ENCODE results near the gene STAU1. TPM values are rescaled to one million over a fixed set of nuclear protein-coding genes. Genes with fewer than 3 reads are reported as not detected.

The STAU1 gene
- total RNA-seq, 2 experiments from 2014 or later, result 61.4 to 65.8 TPM

DNA sequence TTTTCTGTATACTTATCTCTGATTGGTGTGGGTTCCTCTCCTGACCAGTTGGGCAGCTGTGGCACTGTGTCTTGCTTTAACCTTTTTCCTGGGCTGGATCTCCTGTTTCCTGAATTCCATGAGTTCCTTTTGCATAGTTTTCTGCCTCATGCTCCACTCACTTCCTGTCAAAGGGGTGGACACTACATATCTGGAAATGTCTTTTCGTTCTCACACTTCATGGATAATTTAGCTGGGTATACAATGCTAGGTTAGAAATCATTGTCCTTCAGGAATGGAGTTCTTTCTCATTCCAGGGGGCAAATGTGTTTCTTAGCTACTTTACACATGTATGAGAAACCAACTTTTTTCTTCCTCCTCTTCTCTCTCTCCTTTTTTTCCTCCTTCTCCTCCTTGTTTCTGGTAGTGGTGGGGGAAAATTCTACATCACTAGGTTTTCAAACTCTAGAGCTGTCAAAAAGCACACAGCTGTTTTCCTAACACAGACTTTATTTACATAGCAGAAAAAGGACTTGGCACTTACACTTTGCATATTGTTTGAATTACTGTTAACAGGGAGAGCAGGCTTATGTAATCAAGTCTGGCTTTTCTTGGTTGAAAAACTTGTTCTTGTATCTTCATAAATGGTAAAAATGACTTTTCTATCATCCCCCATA lies 22.1 kb upstream of the STAU1 start:
- H3K36me3 ChIP-seq (ENCODE audit: insufficient read depth, low read length), result no peaks in the 10 kb centered on the region
- ChIA-PET CTCF (no interaction called here), POLR2A (interaction anchor here (0.6 kb wide), 1 partner anchor 9 kb away, joined by 3 read pairs; the partner anchor contains the start of gene DDX27)
- Mint-ChIP-seq H3K27me3 (no peaks in the 10 kb centered on the region), H3K4me1 (ENCODE audit: low read depth) (no peaks in the 10 kb centered on the region), H3K27ac (no peak overlapping the region), H3K4me3 (no peak overlapping the region), H3K9me3 (no peaks in the 10 kb centered on the region), H3K36me3 (ENCODE audit: low read depth) (no peaks in the 10 kb centered on the region)
- no peak for ATAC-seq (ENCODE audit: poor library complexity)
- no peak for DNase-seq
- no peak overlapping the region for H3K4me3 ChIP-seq (ENCODE audit: low read length)
- H3K9me3 ChIP-seq (ENCODE audit: control insufficient read depth in 1 of 2, insufficient read depth in 1 of 2, low read length in 2 of 2), result no peaks in the 10 kb centered on the region
- H3K4me1 ChIP-seq (ENCODE audit: insufficient read depth, low read length), result no peaks in the 10 kb centered on the region
- TF ChIP-seq CTCF (IDR thresholded peaks at IDR 0.05), result no peak
- H3K27me3 ChIP-seq (ENCODE audit: control insufficient read depth in 1 of 2, insufficient read depth in 2 of 2, low read length in 2 of 2), result no peaks in the 10 kb centered on the region
- no peak overlapping the region for H3K27ac ChIP-seq (ENCODE audit: low read depth in 1 of 2, low read length in 2 of 2)
- intact Hi-C loops (cut with DNase I, micrococcal nuclease), result no loop called here

DNA sequence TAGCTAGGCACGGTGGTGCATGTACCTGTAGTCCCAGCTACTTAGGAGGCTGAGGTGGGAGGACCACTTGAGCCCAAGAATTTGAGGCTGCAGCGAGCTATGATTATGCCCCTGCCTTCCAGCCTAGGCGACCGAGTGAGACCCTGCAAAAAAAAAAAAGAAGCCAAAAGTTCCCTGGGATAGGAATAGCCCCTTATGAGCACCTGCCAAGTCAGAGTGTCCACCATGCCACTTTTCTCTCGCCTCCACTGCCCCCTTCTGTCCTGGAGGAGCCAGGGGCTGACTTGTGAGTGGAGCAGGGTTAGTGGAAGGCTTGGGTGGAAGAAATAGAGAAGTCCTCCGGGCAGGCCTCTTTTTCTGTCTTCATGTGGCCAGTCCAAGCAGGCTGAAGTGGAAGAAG lies 18.9 kb upstream of the STAU1 start:
- no peak for DNase-seq
- H3K27ac Mint-ChIP-seq, result no peak overlapping the region
- Histone ChIP-seq H3K27ac (ENCODE audit: low read depth in 1 of 2, low read length in 2 of 2) (no peak overlapping the region), H3K4me1 (ENCODE audit: insufficient read depth, low read length) (no peaks in the 10 kb centered on the region), H3K36me3 (ENCODE audit: insufficient read depth, low read length) (no peaks in the 10 kb centered on the region), H3K27me3 (ENCODE audit: control insufficient read depth in 1 of 2, insufficient read depth in 2 of 2, low read length in 2 of 2) (no peaks in the 10 kb centered on the region), H3K9me3 (ENCODE audit: control insufficient read depth in 1 of 2, insufficient read depth in 1 of 2, low read length in 2 of 2) (no peaks in the 10 kb centered on the region), H3K4me3 (ENCODE audit: low read length) (no peak overlapping the region)
- TF ChIP-seq CTCF (IDR thresholded peaks at IDR 0.05), result no peak
- H3K27me3 Mint-ChIP-seq, result no peaks in the 10 kb centered on the region
- H3K9me3 Mint-ChIP-seq, result no peaks in the 10 kb centered on the region
- H3K36me3 Mint-ChIP-seq (ENCODE audit: low read depth), result no peaks in the 10 kb centered on the region
- no peaks in the 10 kb centered on the region for H3K4me1 Mint-ChIP-seq (ENCODE audit: low read depth)
- ATAC-seq (ENCODE audit: poor library complexity), result no peak
- CTCF ChIA-PET, result no interaction called here
- intact Hi-C loops (cut with DNase I, micrococcal nuclease), result no loop called here
- POLR2A ChIA-PET, result no interaction called here
- H3K4me3 Mint-ChIP-seq, result no peak overlapping the region

DNA sequence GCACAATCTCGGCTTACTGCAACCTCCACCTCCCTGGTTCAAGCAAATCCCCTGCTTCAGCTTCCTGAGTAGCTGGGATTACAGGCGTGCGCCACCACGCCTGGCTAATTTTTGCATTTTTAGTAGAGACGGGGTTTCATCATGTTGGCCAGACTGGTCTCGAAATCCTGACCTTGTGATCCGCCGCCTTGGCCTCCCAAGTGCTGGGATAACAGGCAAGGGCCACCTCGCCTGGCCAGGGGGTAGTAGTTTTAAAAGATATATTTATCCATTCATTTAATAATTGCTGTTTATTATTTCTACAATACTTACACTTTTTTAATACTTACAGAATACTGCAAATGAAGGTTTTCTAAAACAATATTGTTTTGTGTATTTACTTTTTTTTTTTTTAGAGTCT lies 15.6 kb upstream of the STAU1 start:
- no peaks in the 10 kb centered on the region for H3K36me3 ChIP-seq (ENCODE audit: insufficient read depth, low read length)
- ChIA-PET CTCF (no interaction called here), POLR2A (no interaction called here)
- H3K27ac Mint-ChIP-seq, result no peak overlapping the region
- no peak for TF ChIP-seq CTCF (IDR thresholded peaks at IDR 0.05)
- no peaks in the 10 kb centered on the region for H3K9me3 Mint-ChIP-seq
- H3K27ac ChIP-seq (ENCODE audit: low read depth in 1 of 2, low read length in 2 of 2), result no peak overlapping the region
- H3K36me3 Mint-ChIP-seq (ENCODE audit: low read depth), result no peaks in the 10 kb centered on the region
- no peaks in the 10 kb centered on the region for H3K4me1 ChIP-seq (ENCODE audit: insufficient read depth, low read length)
- no peak for DNase-seq
- intact Hi-C loops (cut with DNase I, micrococcal nuclease), result no loop called here
- H3K4me3 Mint-ChIP-seq, result no peak overlapping the region
- no peaks in the 10 kb centered on the region for H3K27me3 ChIP-seq (ENCODE audit: control insufficient read depth in 1 of 2, insufficient read depth in 2 of 2, low read length in 2 of 2)
- no peak for ATAC-seq (ENCODE audit: poor library complexity)
- H3K27me3 Mint-ChIP-seq, result no peaks in the 10 kb centered on the region
- H3K4me1 Mint-ChIP-seq (ENCODE audit: low read depth), result no peaks in the 10 kb centered on the region
- no peaks in the 10 kb centered on the region for H3K9me3 ChIP-seq (ENCODE audit: control insufficient read depth in 1 of 2, insufficient read depth in 1 of 2, low read length in 2 of 2)
- no peak overlapping the region for H3K4me3 ChIP-seq (ENCODE audit: low read length)

Measured in CD4-positive, alpha-beta T cell (primary cell).